Gastroesophageal sphincter (tissue), 4 donors: ENCODE data around the gene PPP1R3G. TPM values are rescaled to one million over a fixed set of nuclear protein-coding genes. Genes with fewer than 3 reads are reported as not detected.

ENCODE experiments used
- ATAC-seq: fragments of 150-250 bp; one replicate; pipeline ENCODE4 v1.9.1; 2016; ENCODE audit warnings: mild to moderate bottlenecking, moderate library complexity
- H3K27ac ChIP-seq, 4 donors: fragments of 200-600 bp; sonication (generic) in 3 of 4; 1 replicate in 3 of 4; 2 replicates in 1 of 4; pipeline ENCODE4 v1.5.1; 2016 to 2019
- H3K27me3 ChIP-seq: fragments of 200-600 bp; sonication (generic); one replicate; pipeline ENCODE4 v1.5.1; 2019
- H3K36me3 ChIP-seq, 2 donors: fragments of 200-600 bp; sonication (generic); one replicate each; pipeline ENCODE4 v1.5.1; 2019; ENCODE audit warnings: control low read depth in 1 of 2
- H3K4me1 ChIP-seq, 3 donors: fragments of 200-600 bp; sonication (generic); 1 replicate in 2 of 3; 2 replicates in 1 of 3; pipeline ENCODE4 v1.5.1; 2016 to 2019; ENCODE audit warnings: control low read depth in 2 of 3
- H3K4me3 ChIP-seq, 2 donors: fragments of 200-600 bp; sonication (generic); one replicate each; pipeline ENCODE4 v1.5.1; 2019; ENCODE audit warnings: mild to moderate bottlenecking in 1 of 2, moderate library complexity in 1 of 2
- H3K9me3 ChIP-seq, 3 donors: fragments of 200-600 bp; sonication (generic); one replicate each; pipeline ENCODE4 v1.5.1; 2017 to 2019; ENCODE audit warnings: control low read depth in 2 of 3
- CTCF ChIP-seq, 4 experiments: fragments of 200-600 bp in 2 of 4; fragments of 450-650 bp in 2 of 4; sonication (generic) in 1 of 4; IDR thresholded peaks; one replicate each; pipeline ENCODE4 v1.5.1; 2017 to 2019; ENCODE audit warnings: antibody characterized with exemption in 4 of 4, mild to moderate bottlenecking in 2 of 4, moderate library complexity in 2 of 4
- EP300 ChIP-seq: sonication (generic); formaldehyde crosslinking; IDR thresholded peaks from one replicate; pipeline ENCODE4 v1.6.1; 2017; ENCODE audit warnings: antibody characterized with exemption, mild to moderate bottlenecking
- POLR2A ChIP-seq, 2 donors: fragments of 450-650 bp; IDR thresholded peaks; one replicate each; pipeline ENCODE4 v1.6.1; 2017; ENCODE audit warnings: antibody characterized with exemption in 2 of 2, mild to moderate bottlenecking in 2 of 2, moderate library complexity in 1 of 2
- POLR2AphosphoS5 ChIP-seq: sonication (generic); formaldehyde crosslinking; IDR thresholded peaks from one replicate; pipeline ENCODE4 v1.6.1; 2017; ENCODE audit warnings: antibody characterized with exemption
- WGBS, 2 donors: methylation state at CpG; one replicate each; pipeline ENCODE4 v1.1.5; 2018; ENCODE audit warnings: low coverage in 1 of 2; 5-methylcytosine and 5-hydroxymethylcytosine counted together
- total RNA-seq, 4 donors: library from RNA; depleted of rRNA; stranded (reverse); fragments of >200 nt; gene quantifications; one replicate each; pipeline ENCODE4 v1.1.0, GENCODE V29; 2016

Gene PPP1R3G
- total RNA-seq, 4 donors from 2014 or later = 2.2 to 11.8 (median 5.7) TPM

GRCh38 chr6:5096482-5096881 is 11.3 kb downstream of the PPP1R3G start:
- TF ChIP-seq CTCF (IDR thresholded peaks at IDR 0.05) = no peak
- no peak for TF ChIP-seq POLR2A (IDR thresholded peaks at IDR 0.05)
- TF ChIP-seq EP300 = no peak
- no peak for TF ChIP-seq POLR2AphosphoS5
- H3K4me3 ChIP-seq = no peak overlapping the region
- no peak for ATAC-seq
- no peaks in the 10 kb centered on the region for H3K4me1 ChIP-seq
- 63 to 78% methylated on average over 2 of the region's 2 CpGs for WGBS, 2 donors
- H3K9me3 ChIP-seq = no peaks in the 10 kb centered on the region
- no peak overlapping the region for H3K27ac ChIP-seq
- H3K27me3 ChIP-seq = no peaks in the 10 kb centered on the region
- H3K36me3 ChIP-seq = no peaks in the 10 kb centered on the region

- no peak overlapping the region for H3K27ac ChIP-seq
- no peaks in the 10 kb centered on the region for H3K4me1 ChIP-seq
- TF ChIP-seq POLR2A (IDR thresholded peaks at IDR 0.05) (no peak), CTCF (IDR thresholded peaks at IDR 0.05) (no peak), POLR2AphosphoS5 (no peak), EP300 (no peak)
- no peaks in the 10 kb centered on the region for H3K9me3 ChIP-seq
- no peak overlapping the region for H3K4me3 ChIP-seq
- 86 to 90% methylated on average over 5 to 8 of the region's 14 CpGs for WGBS, 2 donors
- H3K27me3 ChIP-seq = no peaks in the 10 kb centered on the region
- no peaks in the 10 kb centered on the region for H3K36me3 ChIP-seq
- ATAC-seq = no peak
Observed at GRCh38 chr6:5098501-5099270, 13.5 kb downstream of the PPP1R3G start.

- ATAC-seq = no peak
- 94 to 100% methylated on average over 2 to 3 of the region's 3 CpGs for WGBS, 2 donors
- H3K27ac ChIP-seq = no peak overlapping the region
- H3K9me3 ChIP-seq = no peaks in the 10 kb centered on the region
- no peaks in the 10 kb centered on the region for H3K4me1 ChIP-seq
- no peaks in the 10 kb centered on the region for H3K27me3 ChIP-seq
- TF ChIP-seq POLR2A (IDR thresholded peaks at IDR 0.05) (no peak), CTCF (IDR thresholded peaks at IDR 0.05) (no peak), EP300 (no peak), POLR2AphosphoS5 (no peak)
- no peaks in the 10 kb centered on the region for H3K36me3 ChIP-seq
- no peak overlapping the region for H3K4me3 ChIP-seq
Observed at GRCh38 chr6:5099537-5099936, 14.4 kb downstream of the PPP1R3G start.

GRCh38 chr6:5100806-5101205 is 15.7 kb downstream of the PPP1R3G start:
- no peaks in the 10 kb centered on the region for H3K36me3 ChIP-seq
- ATAC-seq = no peak
- no peak overlapping the region for H3K27ac ChIP-seq
- no peaks in the 10 kb centered on the region for H3K27me3 ChIP-seq
- TF ChIP-seq POLR2A (IDR thresholded peaks at IDR 0.05) = no peak
- no peak for TF ChIP-seq CTCF (IDR thresholded peaks at IDR 0.05)
- TF ChIP-seq POLR2AphosphoS5 = no peak
- H3K9me3 ChIP-seq = no peaks in the 10 kb centered on the region
- H3K4me3 ChIP-seq = no peak overlapping the region
- H3K4me1 ChIP-seq = no peaks in the 10 kb centered on the region
- 90% methylated on average over 4 to 7 of the region's 7 CpGs for WGBS, 2 donors

- no peak for ATAC-seq
Observed at GRCh38 chr6:5102267-5102970, 17.3 kb downstream of the PPP1R3G start.

More at GRCh38 chr6:5102267-5102970, 17.3 kb downstream of the PPP1R3G start:
- no peak overlapping the region for H3K4me3 ChIP-seq
- H3K27ac ChIP-seq = no peak overlapping the region
- TF ChIP-seq POLR2AphosphoS5 (no peak), EP300 (no peak), CTCF (IDR thresholded peaks at IDR 0.05) (no peak), POLR2A (IDR thresholded peaks at IDR 0.05) (no peak)
- no peaks in the 10 kb centered on the region for H3K9me3 ChIP-seq
- H3K36me3 ChIP-seq = peaks cover 0 to 5% of the 10 kb centered on the region in 2 donors
- H3K4me1 ChIP-seq = no peaks in the 10 kb centered on the region
- no peaks in the 10 kb centered on the region for H3K27me3 ChIP-seq
- 85 to 88% methylated on average over 6 to 8 of the region's 8 CpGs for WGBS, 2 donors
